HG03469 (cell line): Measurements from ENCODE around the gene ZBTB17.
"Not testable (repeated sequence)": the region's sequence is repeated elsewhere in the genome, so short reads cannot be mapped to it uniquely, and the experiment has no call there.

ENCODE experiments used
- ATAC-seq: cut with Tn5 transposase; IDR thresholded peaks from one replicate; pipeline ENCODE4 v1.9.1; 2021; ENCODE audit warnings: mild to moderate bottlenecking, moderate library complexity, moderate number of reproducible peaks; ENCODE audit not compliant: unreplicated experiment

Gene ZBTB17

DNA sequence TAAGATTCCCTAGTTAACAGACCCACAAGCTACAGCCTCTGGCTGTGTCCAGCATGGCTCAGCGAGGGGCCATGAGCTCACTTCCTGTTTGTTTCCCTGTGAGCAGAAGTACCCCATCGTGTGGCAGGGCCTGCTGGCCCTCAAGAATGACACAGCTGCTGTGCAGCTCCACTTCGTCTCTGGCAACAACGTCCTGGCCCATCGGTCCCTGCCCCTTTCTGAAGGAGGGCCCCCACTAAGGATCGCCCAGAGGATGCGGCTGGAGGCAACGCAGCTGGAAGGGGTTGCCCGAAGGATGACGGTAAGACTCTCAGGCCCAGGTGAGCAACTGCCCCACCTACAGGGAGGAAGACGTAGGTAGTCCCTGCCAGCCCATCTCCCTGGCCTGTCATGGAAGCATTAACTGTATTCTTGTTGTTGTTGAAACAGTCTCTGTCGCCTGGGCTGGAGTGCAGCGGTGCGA is 38.2 kb downstream of the ZBTB17 start:
- no peak for ATAC-seq

- ATAC-seq: no peak
These were observed 38.8 kb downstream of the ZBTB17 start for GRCh38 chr1:15937146-15937545.

DNA sequence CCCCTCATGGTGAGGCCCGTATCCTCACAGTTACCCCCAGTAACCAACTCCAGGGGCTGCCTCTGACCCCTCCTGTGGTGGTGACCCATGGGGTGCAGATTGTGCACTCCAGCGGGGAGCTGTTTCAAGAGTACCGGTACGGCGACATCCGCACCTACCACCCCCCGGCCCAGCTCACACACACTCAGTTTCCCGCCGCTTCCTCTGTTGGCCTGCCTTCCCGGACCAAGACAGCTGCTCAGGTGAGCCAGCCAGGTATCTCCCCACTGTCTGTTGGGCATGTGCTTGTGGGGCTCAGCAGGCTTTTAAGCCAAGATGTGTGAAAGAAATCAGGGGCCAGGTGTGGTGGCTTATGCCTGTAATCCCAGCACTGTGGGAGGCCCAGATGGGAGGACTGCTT is 39.9 kb downstream of the ZBTB17 start:
- ATAC-seq: no peak

DNA sequence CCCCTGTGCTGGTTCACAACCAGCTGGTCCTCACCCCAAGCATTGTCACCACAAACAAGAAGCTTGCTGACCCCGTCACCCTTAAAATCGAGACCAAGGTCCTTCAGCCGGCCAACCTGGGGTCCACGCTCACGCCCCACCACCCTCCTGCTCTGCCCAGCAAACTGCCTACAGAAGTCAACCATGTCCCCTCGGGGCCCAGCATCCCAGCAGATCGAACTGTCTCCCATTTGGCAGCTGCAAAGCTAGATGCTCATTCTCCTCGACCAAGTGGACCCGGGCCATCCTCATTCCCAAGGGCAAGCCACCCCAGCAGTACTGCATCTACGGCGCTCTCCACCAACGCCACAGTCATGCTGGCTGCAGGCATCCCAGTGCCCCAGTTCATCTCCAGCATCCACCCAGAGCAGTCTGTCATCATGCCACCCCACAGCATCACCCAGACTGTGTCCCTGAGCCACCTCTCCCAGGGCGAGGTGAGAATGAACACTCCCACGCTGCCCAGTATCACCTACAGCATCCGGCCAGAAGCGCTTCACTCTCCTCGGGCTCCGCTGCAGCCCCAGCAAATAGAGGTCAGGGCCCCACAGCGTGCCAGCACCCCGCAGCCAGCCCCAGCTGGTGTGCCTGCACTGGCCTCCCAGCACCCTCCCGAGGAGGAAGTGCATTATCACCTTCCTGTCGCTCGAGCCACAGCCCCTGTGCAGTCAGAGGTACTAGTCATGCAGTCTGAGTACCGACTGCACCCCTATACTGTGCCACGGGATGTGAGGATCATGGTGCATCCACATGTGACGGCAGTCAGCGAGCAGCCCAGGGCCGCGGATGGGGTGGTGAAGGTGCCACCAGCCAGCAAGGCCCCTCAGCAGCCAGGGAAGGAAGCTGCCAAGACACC is 40.6 kb downstream of the ZBTB17 start:
- no peak for ATAC-seq

DNA sequence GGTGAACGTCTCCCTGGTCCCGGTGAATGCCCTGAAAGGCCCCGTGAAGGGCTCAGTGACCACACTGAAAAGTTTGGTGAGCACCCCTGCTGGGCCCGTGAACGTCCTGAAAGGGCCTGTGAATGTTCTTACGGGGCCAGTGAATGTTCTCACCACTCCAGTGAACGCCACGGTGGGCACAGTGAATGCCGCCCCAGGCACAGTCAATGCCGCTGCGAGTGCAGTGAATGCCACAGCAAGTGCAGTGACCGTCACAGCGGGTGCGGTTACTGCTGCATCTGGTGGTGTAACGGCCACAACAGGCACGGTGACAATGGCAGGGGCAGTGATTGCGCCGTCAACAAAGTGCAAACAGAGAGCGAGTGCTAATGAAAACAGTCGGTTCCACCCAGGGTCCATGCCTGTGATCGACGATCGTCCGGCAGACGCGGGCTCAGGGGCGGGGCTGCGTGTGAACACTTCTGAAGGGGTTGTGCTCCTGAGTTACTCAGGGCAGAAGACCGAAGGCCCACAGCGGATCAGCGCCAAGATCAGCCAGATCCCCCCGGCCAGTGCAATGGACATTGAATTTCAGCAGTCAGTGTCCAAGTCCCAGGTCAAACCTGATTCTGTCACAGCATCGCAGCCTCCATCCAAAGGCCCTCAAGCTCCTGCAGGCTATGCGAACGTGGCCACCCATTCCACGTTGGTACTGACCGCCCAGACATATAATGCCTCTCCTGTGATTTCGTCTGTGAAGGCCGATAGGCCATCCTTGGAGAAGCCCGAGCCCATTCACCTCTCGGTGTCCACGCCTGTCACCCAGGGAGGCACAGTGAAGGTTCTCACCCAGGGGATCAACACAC is 41.5 kb downstream of the ZBTB17 start:
- no peak for ATAC-seq

DNA sequence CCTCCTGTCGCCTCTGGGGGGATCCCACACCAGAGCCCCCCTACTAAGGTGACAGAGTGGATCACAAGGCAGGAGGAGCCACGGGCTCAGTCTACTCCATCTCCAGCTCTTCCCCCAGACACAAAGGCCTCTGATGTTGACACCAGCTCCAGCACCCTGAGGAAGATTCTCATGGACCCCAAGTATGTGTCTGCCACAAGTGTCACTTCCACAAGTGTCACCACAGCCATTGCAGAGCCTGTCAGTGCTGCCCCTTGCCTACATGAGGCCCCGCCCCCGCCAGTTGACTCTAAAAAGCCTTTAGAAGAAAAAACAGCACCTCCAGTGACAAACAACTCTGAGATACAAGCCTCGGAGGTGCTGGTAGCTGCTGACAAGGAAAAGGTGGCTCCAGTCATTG is 42.2 kb downstream of the ZBTB17 start:
- ATAC-seq: no peak

DNA sequence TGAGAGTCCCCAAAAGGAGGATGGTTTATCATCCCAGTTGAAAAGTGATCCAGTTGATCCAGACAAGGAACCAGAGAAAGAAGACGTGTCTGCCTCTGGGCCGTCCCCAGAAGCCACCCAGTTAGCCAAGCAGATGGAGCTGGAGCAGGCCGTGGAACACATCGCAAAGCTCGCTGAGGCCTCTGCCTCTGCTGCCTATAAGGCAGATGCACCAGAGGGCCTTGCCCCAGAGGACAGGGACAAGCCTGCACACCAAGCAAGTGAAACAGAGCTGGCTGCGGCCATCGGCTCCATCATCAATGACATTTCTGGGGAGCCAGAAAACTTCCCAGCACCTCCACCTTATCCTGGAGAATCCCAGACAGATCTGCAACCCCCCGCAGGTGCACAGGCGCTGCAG is 43.3 kb downstream of the ZBTB17 start:
- ATAC-seq: no peak

DNA sequence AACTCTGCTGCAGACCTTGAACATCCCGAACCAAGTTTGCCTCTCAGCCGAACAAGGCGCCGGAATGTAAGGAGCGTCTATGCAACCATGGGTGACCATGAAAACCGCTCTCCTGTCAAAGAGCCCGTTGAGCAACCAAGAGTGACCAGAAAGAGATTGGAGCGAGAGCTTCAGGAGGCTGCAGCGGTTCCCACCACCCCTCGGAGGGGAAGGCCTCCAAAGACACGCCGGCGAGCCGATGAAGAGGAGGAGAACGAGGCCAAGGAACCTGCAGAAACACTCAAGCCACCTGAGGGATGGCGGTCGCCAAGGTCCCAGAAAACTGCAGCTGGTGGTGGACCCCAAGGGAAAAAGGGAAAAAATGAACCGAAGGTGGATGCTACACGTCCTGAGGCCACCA is 44.0 kb downstream of the ZBTB17 start:
- ATAC-seq: no peak

GRCh38 chr1:15931401-15931800 is 44.5 kb downstream of the ZBTB17 start:
- ATAC-seq: no peak

DNA sequence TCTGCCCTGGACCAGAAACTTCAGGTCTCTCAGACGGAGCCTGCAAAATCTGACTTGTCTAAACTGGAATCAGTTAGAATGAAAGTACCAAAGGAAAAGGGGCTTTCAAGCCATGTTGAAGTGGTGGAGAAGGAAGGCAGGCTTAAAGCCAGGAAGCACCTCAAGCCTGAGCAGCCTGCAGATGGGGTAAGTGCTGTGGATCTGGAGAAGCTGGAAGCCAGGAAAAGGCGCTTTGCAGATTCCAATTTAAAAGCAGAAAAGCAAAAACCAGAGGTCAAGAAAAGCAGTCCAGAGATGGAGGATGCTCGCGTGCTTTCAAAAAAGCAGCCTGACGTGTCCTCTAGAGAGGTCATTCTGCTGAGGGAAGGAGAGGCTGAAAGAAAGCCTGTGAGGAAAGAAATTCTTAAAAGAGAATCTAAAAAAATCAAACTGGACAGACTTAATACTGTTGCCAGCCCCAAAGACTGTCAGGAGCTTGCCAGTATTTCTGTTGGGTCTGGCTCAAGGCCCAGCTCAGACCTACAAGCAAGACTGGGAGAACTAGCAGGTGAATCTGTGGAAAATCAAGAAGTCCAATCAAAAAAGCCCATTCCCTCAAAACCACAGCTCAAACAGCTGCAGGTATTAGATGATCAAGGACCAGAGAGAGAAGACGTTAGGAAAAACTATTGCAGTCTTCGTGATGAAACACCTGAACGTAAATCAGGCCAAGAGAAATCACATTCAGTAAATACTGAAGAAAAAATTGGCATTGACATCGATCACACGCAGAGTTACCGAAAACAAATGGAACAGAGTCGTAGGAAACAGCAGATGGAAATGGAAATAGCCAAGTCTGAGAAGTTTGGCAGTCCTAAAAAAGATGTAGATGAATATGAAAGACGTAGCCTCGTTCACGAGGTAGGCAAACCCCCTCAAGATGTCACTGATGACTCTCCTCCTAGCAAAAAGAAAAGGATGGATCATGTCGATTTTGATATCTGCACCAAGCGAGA is 46.6 kb downstream of the ZBTB17 start:
- no peak for ATAC-seq

DNA sequence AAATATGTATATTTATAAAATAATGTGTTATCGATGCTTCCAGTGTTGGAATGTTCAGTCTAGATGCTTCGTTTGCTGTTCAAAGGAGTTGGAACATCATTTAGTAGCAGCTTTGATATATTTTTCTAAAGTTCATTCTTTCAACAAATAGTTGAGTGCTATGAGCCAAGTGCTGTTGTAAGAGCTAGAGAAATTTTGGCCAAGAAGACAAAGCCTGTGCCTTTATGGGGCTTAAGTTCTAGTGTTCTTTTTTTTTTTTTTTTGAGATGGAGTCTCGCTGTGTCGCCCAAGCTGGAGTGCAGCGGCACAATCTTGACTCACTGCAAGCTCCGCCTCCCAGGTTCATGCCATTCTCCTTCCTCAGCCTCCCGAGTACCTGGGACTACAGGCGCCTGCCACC is 49.5 kb downstream of the ZBTB17 start:
- ATAC-seq: not testable (repeated sequence)

DNA sequence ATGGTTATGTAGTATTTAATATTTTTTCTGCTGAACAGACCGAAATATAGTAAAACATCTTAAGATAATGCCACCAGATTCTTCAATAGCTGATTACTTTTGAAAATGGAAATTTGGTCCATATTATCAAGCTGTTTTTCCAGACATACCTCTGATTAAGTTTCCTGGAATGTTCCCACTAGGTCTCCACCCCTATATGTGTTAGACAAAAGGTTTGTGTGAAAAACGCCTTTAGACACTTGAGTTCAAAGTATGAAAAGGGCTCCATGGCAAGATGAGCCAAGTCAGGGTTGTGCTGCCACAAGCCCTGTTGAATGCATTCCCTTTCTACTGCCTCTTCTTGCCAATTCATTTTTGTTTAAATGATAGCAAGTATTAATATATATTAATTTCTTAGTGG is 52.7 kb downstream of the ZBTB17 start:
- no peak for ATAC-seq

DNA sequence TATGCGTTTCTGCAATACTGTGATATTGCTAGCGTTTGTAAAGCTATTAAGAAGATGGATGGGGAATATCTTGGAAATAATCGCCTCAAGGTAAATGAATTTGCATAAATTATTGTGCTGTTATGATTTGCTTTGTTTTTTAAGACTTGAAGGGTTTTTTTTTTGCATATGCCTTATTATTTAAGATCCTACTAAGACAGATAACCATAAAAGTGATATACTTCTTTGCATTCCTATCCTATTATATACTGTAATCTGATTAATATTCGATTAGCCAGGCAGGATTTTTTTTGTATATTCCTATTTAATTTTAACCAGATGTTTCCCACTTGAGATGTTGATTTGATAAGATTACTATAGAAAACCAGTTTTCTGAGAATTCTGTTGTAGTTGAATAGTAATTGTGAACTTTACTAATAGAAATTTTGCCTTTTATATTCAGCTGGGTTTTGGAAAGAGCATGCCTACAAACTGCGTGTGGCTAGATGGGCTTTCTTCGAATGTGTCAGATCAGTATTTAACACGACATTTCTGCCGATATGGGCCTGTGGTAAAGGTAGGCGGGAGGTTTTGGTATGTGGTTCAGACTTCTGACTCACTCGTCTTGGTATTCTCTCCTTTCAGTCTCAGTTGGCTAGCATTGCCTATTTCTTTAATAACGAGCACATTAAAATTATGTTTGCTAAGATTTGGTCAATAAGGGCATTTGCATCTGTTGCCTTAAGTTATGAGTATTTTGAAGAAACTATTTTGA is 56.8 kb downstream of the ZBTB17 start:
- peak; percentile 61 for ATAC-seq

DNA sequence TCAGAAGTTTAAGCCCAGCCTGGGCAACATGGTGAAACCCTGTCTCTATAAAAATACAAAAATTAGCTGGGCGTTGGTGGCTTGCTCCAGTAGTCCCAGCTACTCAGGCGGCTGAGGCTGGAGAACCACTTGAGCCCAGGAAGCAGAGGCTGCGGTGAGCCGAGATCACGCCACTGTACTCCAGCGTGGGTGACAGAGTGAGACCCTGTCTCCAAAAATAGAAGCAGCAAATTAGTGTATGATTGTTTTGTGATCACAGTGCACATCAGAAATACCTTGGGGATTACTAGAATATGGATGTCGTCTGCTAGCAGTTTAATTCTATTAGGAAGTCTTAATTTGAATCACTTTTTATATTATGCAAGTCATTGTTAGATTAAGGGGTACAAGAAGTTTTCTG is 59.0 kb downstream of the ZBTB17 start:
- no peak for ATAC-seq

- ATAC-seq: no peak
These were observed 59.5 kb downstream of the ZBTB17 start for GRCh38 chr1:15916417-15916816.

- no peak for ATAC-seq
These were observed 59.9 kb downstream of the ZBTB17 start for GRCh38 chr1:15915991-15916390.

DNA sequence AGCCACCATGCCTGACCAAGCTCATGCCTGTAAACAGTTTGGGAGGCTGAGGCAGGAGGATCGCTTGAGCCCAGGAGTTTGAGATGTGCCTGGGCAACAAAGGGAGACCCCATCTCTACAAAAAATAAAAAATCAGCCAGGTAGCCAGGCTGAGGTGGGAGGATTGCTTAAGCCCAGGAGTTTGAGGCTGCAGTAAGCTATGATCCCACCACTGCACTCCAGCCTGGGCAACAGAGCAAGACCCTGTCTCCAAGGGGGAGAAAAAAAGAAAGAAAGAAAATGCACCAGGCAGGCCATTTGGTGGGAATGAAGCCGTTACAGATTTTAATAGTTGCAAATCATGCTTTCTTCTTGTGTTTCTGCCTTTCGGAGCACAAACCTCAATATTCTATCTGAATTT is 62.3 kb downstream of the ZBTB17 start:
- not testable (repeated sequence) for ATAC-seq

DNA sequence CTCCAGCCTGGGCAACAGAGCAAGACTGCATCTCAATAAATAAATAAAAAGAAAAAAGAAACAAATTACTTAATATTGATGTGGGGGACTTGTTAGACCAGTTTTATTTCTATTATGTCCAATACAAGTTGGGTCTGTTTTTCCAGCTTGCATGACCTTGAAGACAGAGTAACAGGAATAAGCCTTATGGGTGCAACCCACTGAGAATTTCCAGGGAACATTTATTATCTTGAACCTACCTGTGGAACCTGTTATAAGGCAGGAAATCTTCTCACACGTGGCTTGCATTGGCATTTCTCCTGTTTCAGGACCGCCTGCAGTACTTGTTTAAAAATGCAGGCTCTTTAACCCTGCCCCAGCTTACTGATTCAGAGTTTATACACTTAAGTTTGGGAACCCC is 64.0 kb downstream of the ZBTB17 start:
- no peak for ATAC-seq

DNA sequence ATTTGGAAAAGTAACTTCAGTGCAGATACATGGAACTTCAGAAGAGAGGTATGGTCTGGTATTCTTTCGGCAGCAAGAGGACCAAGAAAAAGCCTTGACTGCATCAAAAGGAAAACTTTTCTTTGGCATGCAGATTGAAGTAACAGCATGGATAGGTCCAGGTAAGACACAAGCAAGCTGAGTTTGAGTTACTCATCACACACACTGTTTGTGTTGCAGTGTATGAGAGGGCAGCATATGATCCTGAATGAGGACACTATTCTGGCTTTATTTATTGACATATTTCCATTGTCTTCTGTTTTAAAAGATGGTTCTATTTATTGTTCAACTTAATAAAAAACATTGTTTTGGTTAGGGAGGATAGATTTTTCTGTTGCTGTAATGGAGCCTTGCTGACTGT is 64.8 kb downstream of the ZBTB17 start:
- no peak for ATAC-seq

DNA sequence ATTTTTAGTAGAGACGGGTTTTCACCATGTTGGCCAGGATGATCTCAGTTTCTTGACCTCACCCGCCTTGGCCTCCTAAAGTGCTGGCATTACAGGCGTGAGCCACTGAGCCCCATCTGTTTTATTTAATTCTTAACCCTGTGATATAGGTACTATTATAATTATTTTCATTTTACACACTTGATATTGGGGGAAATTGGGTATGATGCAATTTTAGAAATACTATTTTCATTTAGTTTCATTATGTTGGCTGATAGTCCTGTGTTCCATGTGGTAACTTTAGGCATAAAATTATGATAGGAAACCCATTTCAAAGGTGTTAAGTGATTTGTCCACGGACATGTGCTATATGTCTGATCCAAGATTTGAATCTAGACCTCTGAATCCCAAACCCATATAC is 67.3 kb downstream of the ZBTB17 start:
- no peak for ATAC-seq
